SU-DHL-6 (cell line): ENCODE measurements around the gene HMCN2.

ENCODE experiments used
- H2AFZ ChIP-seq: fragments of 200-600 bp; sonication (generic); 2 replicates; pipeline ENCODE4 v1.6.1; 2014; ENCODE audit warnings: low read depth, mild to moderate bottlenecking, moderate library complexity, mixed read lengths, antibody characterized with exemption, low read length; ENCODE audit not compliant: severe bottlenecking
- H3F3A ChIP-seq: fragments of 200-600 bp; shearing (Covaris generic); 2 replicates; pipeline ENCODE4 v1.6.0; 2016; ENCODE audit warnings: antibody characterized with exemption, mild to moderate bottlenecking; ENCODE audit not compliant: insufficient read depth
- H3K27ac ChIP-seq: fragments of 200-600 bp; sonication (generic); 2 replicates; pipeline ENCODE4 v1.5.1; 2016; ENCODE audit warnings: low read depth, mild to moderate bottlenecking, low read length, moderate library complexity, mixed read lengths
- H3K27me3 ChIP-seq: fragments of 200-600 bp; sonication (generic), shearing (Covaris generic); 2 replicates; pipeline ENCODE4 v1.6.0; 2014; ENCODE audit warnings: mild to moderate bottlenecking, low read length
- H3K36me3 ChIP-seq: fragments of 200-600 bp; sonication (generic); 2 replicates; pipeline ENCODE4 v1.6.1; 2014; ENCODE audit warnings: mild to moderate bottlenecking, low read length, mixed read lengths
- H3K4me2 ChIP-seq: fragments of 300-600, 200-600 bp; shearing (Covaris generic), sonication (generic); 2 replicates; pipeline ENCODE4 v1.6.0; 2014; ENCODE audit warnings: low read length, low read depth, mild to moderate bottlenecking; ENCODE audit not compliant: poor library complexity, severe bottlenecking
- H3K4me3 ChIP-seq: fragments of 200-600 bp; sonication (generic); 2 replicates; pipeline ENCODE4 v1.5.1; 2014; ENCODE audit warnings: antibody characterized with exemption, low read length, mild to moderate bottlenecking, mixed read lengths; ENCODE audit not compliant: insufficient read depth, poor library complexity, severe bottlenecking
- H3K79me2 ChIP-seq: fragments of 200-600 bp; sonication (generic); 2 replicates; pipeline ENCODE4 v1.6.1; 2014; ENCODE audit warnings: mild to moderate bottlenecking, low read length, moderate library complexity; ENCODE audit not compliant: insufficient read depth
- H3K9ac ChIP-seq: fragments of 200-600 bp; sonication (generic); 2 replicates; pipeline ENCODE4 v1.7.0; 2014; ENCODE audit warnings: mild to moderate bottlenecking, low read length
- H3K9me2 ChIP-seq: fragments of 200-600 bp; sonication (generic); replicated peaks from 2 replicates; pipeline ENCODE4 v1.6.1; 2014; ENCODE audit warnings: low read length; ENCODE audit not compliant: insufficient read depth
- H3K9me3 ChIP-seq: fragments of 200-600 bp; sonication (generic); 2 replicates; pipeline ENCODE4 v1.6.1; 2014; ENCODE audit warnings: low read length, mixed read lengths; ENCODE audit not compliant: insufficient read depth
- H4K20me1 ChIP-seq: fragments of 200-600 bp; sonication (generic); 2 replicates; pipeline ENCODE4 v1.6.1; 2014; ENCODE audit warnings: low read depth, mild to moderate bottlenecking, antibody characterized with exemption, low read length, moderate library complexity, mixed read lengths
- CTCF ChIP-seq: fragments of 200-600 bp; sonication (generic); IDR thresholded peaks from one replicate; pipeline ENCODE4 v1.5.1; 2017; ENCODE audit warnings: antibody characterized with exemption, mild to moderate bottlenecking, low read length, moderate library complexity; ENCODE audit not compliant: insufficient read depth, poor library complexity, severe bottlenecking
- EZH2phosphoT487 ChIP-seq: fragments of 200-600 bp; sonication (generic), shearing (Covaris generic); conservative IDR thresholded peaks from 2 replicates; pipeline ENCODE4 v1.6.1; 2018; ENCODE audit warnings: mild to moderate bottlenecking, antibody characterized with exemption, low read length, moderate library complexity, mixed read lengths

Gene HMCN2

DNA sequence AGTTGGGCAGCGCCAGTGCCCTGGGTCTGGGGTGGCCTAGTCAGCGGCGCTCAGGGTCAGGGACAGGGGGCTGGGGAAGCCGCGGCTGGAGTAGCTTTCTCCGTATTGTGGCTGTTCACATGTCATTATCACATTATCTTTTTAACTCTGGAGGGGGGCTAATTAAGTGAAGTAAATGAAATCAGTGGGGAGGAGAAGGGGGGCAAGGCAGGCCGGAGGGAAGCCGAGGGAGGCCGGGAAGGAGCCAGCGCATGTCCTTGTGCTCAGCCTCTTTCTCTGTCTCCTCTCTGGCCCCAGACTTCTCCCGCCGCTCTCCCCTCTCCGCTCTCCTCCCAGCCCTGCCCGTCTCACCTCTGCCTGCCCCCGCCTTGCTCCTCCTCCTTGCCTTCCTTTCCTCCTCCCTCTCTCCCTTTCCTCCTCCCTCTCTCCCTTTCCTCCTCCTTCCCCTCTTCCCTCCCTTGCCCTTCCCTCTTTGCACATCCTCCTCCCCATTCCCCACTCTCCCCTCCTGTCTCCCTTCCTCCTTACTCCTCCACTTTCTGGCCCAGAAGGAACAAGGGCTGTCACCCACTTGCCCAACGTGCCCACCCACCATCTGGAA is 217.9 kb downstream of the HMCN2 start:
- no peaks in the 10 kb centered on the region for H3K79me2 ChIP-seq
- no peaks in the 10 kb centered on the region for H4K20me1 ChIP-seq
- H3F3A ChIP-seq, result no peaks in the 10 kb centered on the region
- no peaks in the 10 kb centered on the region for H3K9me2 ChIP-seq
- no peak overlapping the region for H3K4me2 ChIP-seq
- no peak overlapping the region for H3K4me3 ChIP-seq
- H3K36me3 ChIP-seq, result no peaks in the 10 kb centered on the region
- TF ChIP-seq EZH2phosphoT487 (no peak), CTCF (no peak)
- no peaks in the 10 kb centered on the region for H3K9me3 ChIP-seq
- H3K9ac ChIP-seq, result no peak overlapping the region
- H2AFZ ChIP-seq, result no peak overlapping the region
- no peaks in the 10 kb centered on the region for H3K27me3 ChIP-seq
- no peak overlapping the region for H3K27ac ChIP-seq
